HG03039 (cell line): ENCODE data around the gene RAD51B.

Experiments
- ATAC-seq: cut with Tn5 transposase; IDR thresholded peaks from one replicate; pipeline ENCODE4 v1.9.1; 2021; ENCODE audit warnings: mild to moderate bottlenecking, moderate library complexity; ENCODE audit not compliant: unreplicated experiment

The RAD51B gene

DNA sequence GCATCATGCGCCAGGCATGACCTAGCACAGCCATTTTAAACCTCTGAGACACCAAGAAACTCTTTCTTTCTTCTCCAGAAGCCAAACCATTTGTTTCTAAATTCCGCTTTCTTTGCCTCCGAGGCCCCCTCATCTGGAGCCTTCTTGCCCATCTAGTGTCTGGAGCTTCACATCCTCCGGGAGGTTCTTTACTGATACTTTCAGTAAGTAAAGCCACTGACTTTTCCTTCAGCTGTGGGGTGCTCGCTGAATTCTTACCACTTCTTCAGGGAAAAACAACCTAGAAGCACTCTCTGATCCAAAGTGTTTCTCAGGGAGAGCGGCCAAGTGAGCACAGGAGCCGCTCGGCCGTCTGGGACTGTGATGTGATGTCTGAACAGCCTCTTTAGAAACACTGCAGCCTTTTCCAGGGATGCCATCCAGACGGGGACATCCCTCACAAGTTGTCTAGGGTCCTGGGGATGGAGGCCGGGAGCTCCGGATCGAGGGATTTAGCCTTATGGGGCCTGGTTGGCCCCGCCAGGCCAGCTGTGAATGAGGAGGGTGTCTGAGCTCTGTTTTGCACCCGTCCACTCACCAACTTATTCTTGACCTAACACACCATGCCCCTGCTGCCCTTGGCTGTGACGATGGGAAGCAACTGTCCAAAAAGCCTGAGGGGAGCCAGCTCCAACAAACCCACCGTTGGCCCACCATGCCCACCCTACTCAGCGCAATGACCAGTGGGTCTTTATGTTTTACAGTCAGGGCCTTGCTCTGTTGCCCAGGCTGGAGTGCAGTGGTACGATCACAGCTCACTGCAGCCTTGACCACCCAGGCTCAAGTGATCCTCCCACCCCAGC lies 812.7 kb downstream of the RAD51B start:
- no peak for ATAC-seq

DNA sequence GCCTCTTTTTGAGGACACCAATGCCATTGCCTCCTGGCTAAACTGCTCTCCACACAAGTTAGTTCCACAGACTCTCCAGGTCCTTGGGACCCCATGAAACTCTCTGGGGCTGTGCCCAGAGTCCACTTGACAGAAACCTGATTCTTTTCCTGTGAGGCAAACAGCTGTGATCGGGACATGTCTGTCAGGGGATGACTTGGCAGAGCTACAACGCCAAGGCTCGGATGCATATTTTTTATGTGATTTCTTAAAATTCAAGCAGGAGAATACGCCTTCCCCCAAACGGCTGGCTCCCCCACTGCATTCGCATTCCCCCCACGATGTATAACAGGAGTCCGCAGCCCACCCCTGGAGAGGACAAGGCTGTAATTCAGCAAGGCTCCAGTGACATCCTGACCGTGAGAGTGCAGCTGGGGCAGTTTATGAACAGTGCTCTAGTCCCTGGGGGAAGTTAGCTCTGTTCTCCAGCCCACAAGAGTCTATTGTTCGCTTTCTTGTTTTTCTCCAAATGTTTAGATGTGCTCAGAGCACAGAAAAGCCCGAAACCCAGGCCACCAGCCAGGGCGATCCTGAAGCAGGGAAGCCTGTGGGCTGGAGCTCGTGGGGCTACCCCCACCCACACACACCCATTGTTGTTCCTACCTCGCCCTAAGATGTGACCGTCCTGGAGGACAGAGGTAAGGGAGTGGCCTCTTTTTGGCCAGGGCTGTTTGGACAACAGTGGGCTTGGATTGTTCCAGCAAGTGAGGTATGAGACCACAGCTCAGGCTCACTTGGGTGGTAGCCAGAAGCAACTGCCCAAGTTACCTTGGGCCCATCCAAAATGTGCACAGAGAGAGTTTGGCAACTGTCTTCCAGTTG lies 813.8 kb downstream of the RAD51B start:
- no peak for ATAC-seq

- ATAC-seq, result no peak
Observed at GRCh38 chr14:68634332-68634731, 814.8 kb downstream of the RAD51B start.

DNA sequence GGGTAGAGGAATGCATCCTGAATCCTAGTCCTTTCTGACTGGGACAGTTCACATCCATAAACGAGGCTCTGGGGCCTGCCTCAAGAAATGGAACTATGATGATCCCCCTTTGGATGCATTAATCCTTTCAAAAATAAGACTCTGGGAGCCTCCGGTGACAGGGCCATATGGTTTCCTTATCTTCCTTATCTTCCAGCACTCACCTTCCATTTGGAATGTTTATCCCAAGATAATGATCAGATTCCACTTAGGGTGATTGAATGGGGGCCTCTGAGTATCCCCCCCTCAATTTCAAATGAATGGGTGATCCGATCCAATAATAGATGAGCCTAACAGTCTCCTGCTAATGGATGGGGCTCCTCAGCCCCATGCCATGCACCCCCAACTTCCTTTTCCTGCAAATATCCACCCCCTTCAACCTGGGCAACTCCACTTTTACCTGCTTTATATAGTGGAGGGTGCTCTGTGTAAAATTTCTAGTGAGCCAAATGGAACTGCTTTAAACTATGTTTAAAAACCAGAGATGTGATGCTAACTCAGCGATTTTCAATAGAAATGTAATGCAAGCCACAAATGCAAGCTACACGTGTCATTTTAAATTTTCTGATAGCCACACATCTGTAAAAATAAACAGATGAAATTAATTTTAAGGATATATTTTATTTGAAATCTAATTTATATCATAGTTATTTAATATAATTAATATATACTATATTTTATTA lies 815.5 kb downstream of the RAD51B start:
- no peak for ATAC-seq

DNA sequence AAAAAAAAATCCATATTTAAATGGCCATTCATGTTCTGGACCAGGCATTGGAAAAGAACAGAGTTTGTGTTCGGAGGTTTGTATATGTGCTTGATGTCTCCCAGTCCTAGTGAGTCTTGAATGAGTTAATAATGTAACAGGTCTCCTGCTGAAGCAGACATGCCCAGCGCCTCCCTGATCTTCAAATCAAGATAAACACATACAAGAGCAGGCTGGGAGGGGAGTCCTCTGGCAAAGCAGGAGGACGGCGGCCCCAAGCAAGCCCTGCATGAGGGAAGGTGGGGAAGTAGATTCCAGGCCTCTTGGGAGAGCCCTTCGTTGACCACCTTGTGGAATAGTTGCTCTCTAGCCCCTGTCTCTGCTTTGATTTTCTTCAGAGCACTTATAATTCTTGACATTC lies 817.0 kb downstream of the RAD51B start:
- ATAC-seq, result no peak

GRCh38 chr14:68637106-68638021 lies 817.8 kb downstream of the RAD51B start:
- ATAC-seq, result no peak

GRCh38 chr14:68638141-68638999 lies 818.8 kb downstream of the RAD51B start:
- ATAC-seq, result no peak

- no peak for ATAC-seq
Observed at GRCh38 chr14:68639000-68639757, 819.6 kb downstream of the RAD51B start.

DNA sequence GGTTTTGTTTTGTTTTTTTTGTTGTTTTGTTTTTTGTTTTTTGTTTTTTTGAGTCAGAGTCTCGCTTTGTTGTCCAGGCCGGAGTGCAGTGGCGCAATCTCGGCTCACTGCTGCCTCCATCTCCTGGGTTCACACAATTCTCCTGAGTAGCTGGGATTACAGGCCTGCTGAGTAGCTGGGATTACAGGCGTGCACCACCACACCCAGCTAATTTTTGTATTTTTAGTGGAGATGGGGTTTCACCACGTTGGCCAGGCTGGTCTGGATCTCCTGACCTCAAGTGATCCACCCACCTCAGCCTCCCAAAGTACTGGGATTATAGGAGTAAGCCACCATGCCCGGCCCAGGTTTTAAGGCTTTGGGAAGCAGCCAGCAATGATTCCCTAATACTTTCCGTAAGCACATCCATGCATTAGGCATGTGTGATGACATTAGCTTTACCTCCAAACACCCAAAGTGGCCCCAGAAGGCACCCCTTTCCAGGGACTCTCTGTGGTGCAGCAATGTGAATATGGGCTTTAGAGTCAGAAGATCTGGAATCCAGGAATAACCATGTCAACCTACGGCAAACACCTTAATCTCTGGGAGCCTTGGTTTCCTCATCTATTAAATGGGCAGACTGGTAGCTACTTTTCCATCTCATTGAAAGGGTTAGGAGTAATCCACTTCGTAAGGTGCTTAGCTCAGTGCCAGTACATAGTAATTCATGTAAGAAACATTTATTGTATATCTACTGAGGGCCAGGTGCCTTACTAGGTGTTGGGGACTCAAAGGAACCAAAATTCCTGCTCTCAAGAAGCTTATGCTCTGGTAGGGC lies 820.4 kb downstream of the RAD51B start:
- ATAC-seq, result no peak

DNA sequence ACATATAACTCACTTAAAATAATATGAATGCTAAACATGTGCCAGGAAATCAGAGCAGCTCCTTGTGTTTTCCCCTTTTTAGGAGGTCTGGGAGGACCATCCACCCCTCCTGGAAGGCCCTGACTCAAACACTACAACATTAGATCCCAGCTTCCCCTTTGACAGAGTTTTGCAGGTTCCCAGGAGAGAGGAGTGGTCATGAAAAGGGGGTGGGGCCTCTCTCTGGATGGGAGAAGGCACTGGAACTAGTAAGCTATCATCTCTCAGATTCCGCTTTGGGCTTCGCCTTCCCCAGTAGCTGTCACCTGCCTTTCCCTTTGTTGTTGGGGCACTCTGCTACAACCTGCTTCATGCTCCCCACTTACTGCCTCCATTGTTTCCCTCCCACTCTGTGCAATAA lies 824.1 kb downstream of the RAD51B start:
- ATAC-seq, result no peak

DNA sequence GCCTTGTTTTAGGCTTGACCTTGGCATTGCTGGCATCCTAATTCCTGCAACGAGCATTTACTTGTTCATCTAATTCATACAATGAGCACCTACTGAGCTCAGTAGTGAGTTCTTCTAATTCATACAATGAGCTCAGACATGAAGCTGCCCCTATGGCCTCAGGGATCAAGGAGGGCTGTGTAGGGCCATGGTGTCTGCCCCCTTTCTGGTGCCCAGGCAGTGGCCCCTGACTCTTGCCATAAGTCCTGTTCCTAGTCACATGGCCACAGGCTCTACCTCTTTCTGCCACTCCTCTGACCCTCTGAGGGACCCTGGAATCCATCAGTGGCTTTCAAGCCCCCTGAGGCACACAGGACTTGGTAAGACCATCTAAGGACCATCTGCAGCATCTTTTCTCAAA lies 824.5 kb downstream of the RAD51B start:
- no peak for ATAC-seq

GRCh38 chr14:68645371-68645770 lies 825.8 kb downstream of the RAD51B start:
- ATAC-seq, result no peak

- ATAC-seq, result no peak
Observed at GRCh38 chr14:68649476-68650189, 830.1 kb downstream of the RAD51B start.

DNA sequence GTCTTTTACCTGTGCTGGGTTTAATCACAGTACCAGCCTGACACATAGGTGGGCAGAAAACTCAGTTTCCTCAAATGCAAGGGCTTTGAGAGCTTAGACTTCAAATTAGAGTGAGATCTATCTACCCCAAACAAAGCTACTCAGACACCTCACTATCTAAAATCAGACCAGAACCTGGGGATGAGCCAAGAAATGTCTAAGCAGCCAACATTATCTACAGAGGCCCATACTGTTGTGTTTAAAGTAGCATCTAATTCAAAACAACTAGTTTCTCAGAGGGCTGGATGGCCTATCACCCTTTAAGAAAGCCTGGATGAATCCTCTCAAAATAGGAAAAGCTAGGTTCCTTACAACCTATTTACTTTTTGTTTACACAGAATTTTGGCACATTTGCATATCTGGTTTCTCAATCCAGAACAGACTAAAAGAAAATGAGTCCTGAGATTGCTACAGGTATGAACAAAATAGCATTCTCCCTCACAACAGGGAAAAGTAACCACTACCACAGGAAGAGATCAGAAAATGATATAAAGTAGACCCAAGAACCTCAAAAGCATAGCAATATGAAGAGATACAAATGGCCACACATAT lies 830.9 kb downstream of the RAD51B start:
- ATAC-seq, result no peak

- no peak for ATAC-seq
Observed at GRCh38 chr14:68651075-68651474, 831.5 kb downstream of the RAD51B start.

DNA sequence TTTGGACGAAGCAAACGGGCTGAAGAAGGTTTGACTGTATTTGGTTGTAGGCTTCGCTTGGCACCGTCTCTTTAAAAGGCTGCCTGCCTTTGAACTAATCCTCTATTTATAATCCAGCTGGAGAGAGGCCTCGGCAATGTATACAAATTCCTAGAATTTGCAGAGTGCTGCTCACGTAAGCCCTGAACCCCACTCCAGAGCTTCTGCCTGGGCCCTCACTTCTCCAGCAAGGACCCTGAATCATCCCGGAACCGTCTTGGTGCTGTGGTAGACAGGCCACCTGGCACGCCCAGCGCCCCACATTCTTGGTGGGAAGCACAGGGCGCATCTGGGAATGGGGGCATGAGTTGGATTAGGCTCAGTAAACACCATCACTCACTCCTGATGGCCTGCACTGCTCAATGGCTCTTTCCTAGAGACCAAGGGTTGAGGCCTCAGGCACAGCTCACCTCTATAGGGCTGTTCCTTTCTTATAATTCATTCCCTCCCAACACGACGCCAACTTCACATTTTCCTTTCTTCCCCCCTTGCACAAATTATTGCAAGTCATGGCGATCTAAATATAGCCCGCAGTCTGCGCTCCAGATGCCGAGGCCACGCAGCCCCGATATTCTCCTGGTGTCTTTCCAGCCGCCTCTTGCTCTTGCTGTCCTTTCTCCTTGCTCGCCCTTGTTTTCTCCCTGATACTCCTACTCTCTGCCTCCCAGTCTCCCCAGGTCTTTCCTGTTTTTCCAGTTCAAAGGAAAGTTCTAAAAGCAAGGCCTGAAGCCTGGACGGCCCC lies 832.3 kb downstream of the RAD51B start:
- ATAC-seq, result no peak
